GM12878 (cell line): Measurements from ENCODE around the gene MYO1E. TPM values are rescaled to one million over a fixed set of nuclear protein-coding genes. Genes with fewer than 3 reads are reported as not detected.

Experiments used
- BCL3 ChIP-seq: IDR thresholded peaks from 2 replicates; pipeline ENCODE4 v1.6.1; 2011; ENCODE audit warnings: borderline replicate concordance, low read depth, mild to moderate bottlenecking, moderate library complexity, low read length; ENCODE audit not compliant: insufficient read depth, poor library complexity, severe bottlenecking
- BMI1 ChIP-seq: fragments of 450-650 bp; IDR thresholded peaks from 2 replicates; pipeline ENCODE4 v1.6.1; 2016; ENCODE audit warnings: mild to moderate bottlenecking, moderate library complexity, borderline replicate concordance
- CEBPB ChIP-seq, 2 experiments: fragments of 150-350 bp in 1 of 2; IDR thresholded peaks; 2 replicates each; pipeline ENCODE4 v1.6.1; 2012 to 2014; ENCODE audit warnings: low read depth in 2 of 2, low read length in 2 of 2, borderline replicate concordance in 1 of 2, inconsistent platforms in 1 of 2
- CEBPZ ChIP-seq: fragments of 150-350 bp; IDR thresholded peaks from 2 replicates; pipeline ENCODE4 v1.6.1; 2016; ENCODE audit warnings: low read depth, low read length
- EED ChIP-seq: sonication (generic); IDR thresholded peaks from 2 replicates; pipeline ENCODE4 v1.6.1; 2016; ENCODE audit warnings: antibody characterized with exemption, low read depth
- EGR1 ChIP-seq, 2 experiments: IDR thresholded peaks; 1 replicate in 1 of 2; 2 replicates in 1 of 2; pipeline ENCODE4 v1.6.1; 2011 to 2012; ENCODE audit warnings: low read depth in 2 of 2, low read length in 2 of 2, borderline replicate concordance in 1 of 2, mild to moderate bottlenecking in 1 of 2, moderate library complexity in 1 of 2
- FOXK2 ChIP-seq: fragments of 450-650 bp; IDR thresholded peaks from 2 replicates; pipeline ENCODE4 v1.6.1; 2017; ENCODE audit warnings: mild to moderate bottlenecking, moderate library complexity
- HSF1 ChIP-seq: fragments of 150-350 bp; IDR thresholded peaks from 2 replicates; pipeline ENCODE4 v1.6.1; 2014; ENCODE audit warnings: mild to moderate bottlenecking, low read depth, low read length
- IRF3 ChIP-seq: fragments of 450-650 bp; IDR thresholded peaks from 2 replicates; pipeline ENCODE4 v1.6.1; 2014; ENCODE audit warnings: mild to moderate bottlenecking
- KAT2A ChIP-seq: conservative IDR thresholded peaks from 2 replicates; pipeline ENCODE4 v1.6.1; 2011; ENCODE audit warnings: low read depth, low read length; ENCODE audit not compliant: control insufficient read depth
- KDM1A ChIP-seq: fragments of 200-600 bp; sonication (generic); IDR thresholded peaks from 2 replicates; pipeline ENCODE4 v1.6.1; 2016; ENCODE audit warnings: borderline replicate concordance
- MXI1 ChIP-seq: fragments of 150-350 bp; IDR thresholded peaks from 2 replicates; pipeline ENCODE4 v1.6.1; 2011; ENCODE audit warnings: low read depth, mild to moderate bottlenecking, inconsistent platforms, low read length, improper control_type of control experiment
- NFIC ChIP-seq: IDR thresholded peaks from 2 replicates; pipeline ENCODE4 v1.6.1; 2012; ENCODE audit warnings: low read depth, mild to moderate bottlenecking, inconsistent platforms, low read length, moderate library complexity
- RFX5 ChIP-seq: IDR thresholded peaks from 2 replicates; pipeline ENCODE4 v1.6.1; 2011; ENCODE audit warnings: low read depth, low read length, improper control_type of control experiment
- SKIL ChIP-seq: fragments of 450-650 bp; IDR thresholded peaks from 2 replicates; pipeline ENCODE4 v1.6.1; 2017; ENCODE audit warnings: mild to moderate bottlenecking, low read depth, inconsistent platforms; ENCODE audit not compliant: poor library complexity, severe bottlenecking
- SMAD1 ChIP-seq: fragments of 450-650 bp; IDR thresholded peaks from 2 replicates; pipeline ENCODE4 v1.6.1; 2018; ENCODE audit warnings: mild to moderate bottlenecking, low read depth; ENCODE audit not compliant: partially characterized antibody
- STAT1 ChIP-seq: fragments of 450-650 bp; conservative IDR thresholded peaks from 2 replicates; pipeline ENCODE4 v1.6.1; 2014; ENCODE audit warnings: antibody characterized with exemption, mild to moderate bottlenecking
- ZBTB33 ChIP-seq: fragments of 450-650 bp; IDR thresholded peaks from 2 replicates; pipeline ENCODE4 v1.6.1; 2017; ENCODE audit warnings: mild to moderate bottlenecking
- ZNF274 ChIP-seq: IDR thresholded peaks from one replicate; pipeline ENCODE4 v1.8.0; 2011; ENCODE audit not compliant: insufficient read length, insufficient read depth
- polyA plus RNA-seq, 11 experiments: library from polyadenylated mRNA; depleted of rRNA in 4 of 11; unstranded in 6 of 11; stranded (reverse) in 5 of 11; fragments of >200 nt; fragmentation: Nextera tagmentation in 4 of 11; fragmentation: Illumina TruSeq in 1 of 11; extraction: Ambion mirVana in 4 of 11; extraction: Trizol in 1 of 11; gene quantifications; 1 replicate in 1 of 11; 2 replicates in 10 of 11; pipeline versions ENCODE4 v1.2.1 to v1.2.3, GENCODE V29; 2011 to 2016; ENCODE audit warnings: inconsistent platforms in 2 of 11, missing spikeins in 2 of 11, low read depth in 1 of 11
- total RNA-seq, 4 experiments: library from RNA; depleted of rRNA in 3 of 4; stranded (reverse); fragments of >200 nt in 3 of 4; fragmentation: Illumina TruSeq in 1 of 4; extraction: Trizol in 1 of 4; gene quantifications; 2 replicates each; pipeline versions ENCODE4 v1.2.1 to v1.2.3, GENCODE V29; 2013 to 2021

MYO1E gene
- total and polyA plus RNA-seq, 10 of the 15 experiments (the other 5 are each of a cell fraction or from before 2014, with no cell fraction given): 10.3 to 266 (median 64.9) TPM

- TF ChIP-seq HSF1 (no peak), FOXK2 (no peak), IRF3 (no peak), EGR1 (IDR thresholded peaks at IDR 0.05; ENCODE audit: borderline replicate concordance in 1 of 2, low read depth in 2 of 2, low read length in 2 of 2) (no peak), ZBTB33 (no peak), STAT1 (no peak), SMAD1 (no peak), BMI1 (no peak), KAT2A (no peak), KDM1A (no peak), CEBPZ (no peak), RFX5 (no peak), CEBPB (IDR thresholded peaks at IDR 0.05; ENCODE audit: borderline replicate concordance in 1 of 2, low read depth in 2 of 2, low read length in 2 of 2) (no peak), ZNF274 (no peak), NFIC (no peak), EED (0 out of 2 replicates have a peak, but pooled peaks have one; percentile 32), BCL3 (no peak), MXI1 (0 out of 2 replicates have a peak, but pooled peaks have one; percentile 29), SKIL (no peak)
Observed at GRCh38 chr15:59303633-59304032, 69.0 kb downstream of the MYO1E start (continued).
